Measurements from ENCODE around the gene AHR.
"Not testable (repeated sequence)": the region's sequence is repeated elsewhere in the genome, so short reads cannot be mapped to it uniquely, and the experiment has no call there.

Gene AHR

GRCh38 chr7:17342756-17343155 is 44.3 kb downstream of the AHR start:
- DNase-seq = no peak

- DNase-seq = no peak
Measured at GRCh38 chr7:17347401-17347800, 48.9 kb downstream of the AHR start.

GRCh38 chr7:17348932-17349331 is 50.5 kb downstream of the AHR start:
- DNase-seq = not testable (repeated sequence)

- not testable (repeated sequence) for DNase-seq
Measured at GRCh38 chr7:17350321-17350720, 51.9 kb downstream of the AHR start.

GRCh38 chr7:17353650-17354419 is 55.4 kb downstream of the AHR start:
- not testable (repeated sequence) for DNase-seq

GRCh38 chr7:17354473-17354872 is 56.0 kb downstream of the AHR start:
- DNase-seq = no peak

- DNase-seq = no peak
Measured at GRCh38 chr7:17355050-17355449, 56.6 kb downstream of the AHR start.

GRCh38 chr7:17357952-17358351 is 59.5 kb downstream of the AHR start:
- DNase-seq = no peak

GRCh38 chr7:17359610-17360009 is 61.2 kb downstream of the AHR start:
- DNase-seq = no peak

GRCh38 chr7:17362439-17363105 is 64.1 kb downstream of the AHR start:
- no peak for DNase-seq

- no peak for DNase-seq
Measured at GRCh38 chr7:17364671-17365070, 66.2 kb downstream of the AHR start.

- no peak for DNase-seq
Measured at GRCh38 chr7:17365775-17366174, 67.3 kb downstream of the AHR start.

GRCh38 chr7:17367502-17367901 is 69.0 kb downstream of the AHR start:
- DNase-seq = no peak

GRCh38 chr7:17368856-17369524 is 70.5 kb downstream of the AHR start:
- DNase-seq = no peak

- no peak for DNase-seq
Measured at GRCh38 chr7:17369691-17370426, 71.4 kb downstream of the AHR start.

GRCh38 chr7:17370901-17371585 is 72.6 kb downstream of the AHR start:
- no peak for DNase-seq

- no peak for DNase-seq
Measured at GRCh38 chr7:17371671-17372524, 73.4 kb downstream of the AHR start.

GRCh38 chr7:17374157-17374556 is 75.7 kb downstream of the AHR start:
- no peak for DNase-seq

- no peak for DNase-seq
Measured at GRCh38 chr7:17374654-17375053, 76.2 kb downstream of the AHR start.

GRCh38 chr7:17376595-17376994 is 78.1 kb downstream of the AHR start:
- DNase-seq = no peak

Data from activated T-cell treated with anti-CD3 and anti-CD28 coated beads, Interleukin-2, amount 50 U/mL, for 48 hours (primary cell).